Measurements from ENCODE around the gene CYBB.

DNA sequence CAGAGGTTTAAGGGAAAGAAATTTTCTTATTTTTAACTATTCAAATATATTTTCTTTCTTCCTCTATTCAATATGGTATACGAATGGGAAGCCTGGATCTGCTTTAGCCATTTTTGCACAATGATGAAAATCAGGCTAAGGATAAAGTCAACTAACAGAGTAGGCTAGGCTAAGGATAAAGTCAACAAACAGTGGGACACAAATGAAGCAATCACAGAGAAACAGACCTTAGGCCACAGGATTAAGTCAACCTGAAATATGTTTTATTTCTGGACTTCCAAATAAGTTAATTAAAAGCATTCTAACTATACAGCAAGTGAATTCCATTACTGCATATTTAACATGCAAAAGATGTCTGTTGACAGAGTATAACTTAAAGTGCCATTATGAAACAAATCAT lies 50.5 kb downstream of the CYBB start:
- TF ChIP-seq ZNF391 (tag by site-specific recombination; IDR thresholded peaks at IDR 0.05; ENCODE audit: borderline replicate concordance, low read depth) (no peak), ZFHX2 (tag by site-specific recombination; conservative IDR thresholded peaks at IDR 0.05) (no peak), BCL11A (tag by site-specific recombination; IDR thresholded peaks at IDR 0.05; ENCODE audit: low read depth) (no peak)

All from HEK293 (cell line).